ENCODE measurements around the gene PCSK9.

GRCh38 chr1:55015123-55015522, 24.2 kb upstream of the PCSK9 start:
- TF ChIP-seq EZH2 (IDR thresholded peaks at IDR 0.05; ENCODE audit: insufficient read depth, low read length) (no peak), CTCF (IDR thresholded peaks at IDR 0.05; ENCODE audit: insufficient read depth, low read depth, low read length) (no peak)
